H1 (cell line): Measurements from ENCODE around the gene NUP98. TPM values are rescaled to one million over a fixed set of nuclear protein-coding genes. Genes with fewer than 3 reads are reported as not detected.

ENCODE experiments used
- ASH2L ChIP-seq: fragments of 200-600, 300-600 bp; sonication (generic); IDR thresholded peaks from one replicate; pipeline ENCODE4 v1.7.1; 2017; ENCODE audit warnings: low read length
- CBX5 ChIP-seq: fragments of 300-800, 300-1000 bp; sonication (generic); IDR thresholded peaks from 2 replicates; pipeline ENCODE4 v1.7.1; 2016; ENCODE audit warnings: antibody characterized with exemption, low read length, low read depth
- CEBPB ChIP-seq: IDR thresholded peaks from 2 replicates; pipeline ENCODE4 v1.6.1; 2012; ENCODE audit warnings: low read depth, low read length
- EZH2 ChIP-seq: fragments of 200-600 bp; sonication (generic); IDR thresholded peaks from 2 replicates; pipeline ENCODE4 v1.7.1; 2012; ENCODE audit warnings: low read depth, mild to moderate bottlenecking, moderate library complexity, low read length, inconsistent platforms; ENCODE audit not compliant: severe bottlenecking
- HDAC2 ChIP-seq, 2 experiments: fragments of 300-600 bp in 1 of 2; sonication (generic) in 1 of 2; IDR thresholded peaks; 2 replicates each; pipeline ENCODE4 v1.6.1; 2011 to 2012; ENCODE audit warnings: low read depth in 2 of 2, low read length in 2 of 2, mild to moderate bottlenecking in 2 of 2, moderate library complexity in 2 of 2, borderline replicate concordance in 1 of 2, inconsistent platforms in 1 of 2
- PHF8 ChIP-seq: fragments of 200-600 bp; sonication (generic); conservative IDR thresholded peaks from 2 replicates; pipeline ENCODE4 v1.7.1; 2012; ENCODE audit warnings: low read depth, mild to moderate bottlenecking, inconsistent platforms, low read length, moderate library complexity
- RNF2 ChIP-seq: fragments of 200-900, 300-1000 bp; sonication (generic); IDR thresholded peaks from 2 replicates; pipeline ENCODE4 v1.7.1; 2016; ENCODE audit warnings: borderline replicate concordance, low read depth, mild to moderate bottlenecking, antibody characterized with exemption, low read length; ENCODE audit not compliant: poor library complexity, severe bottlenecking; ENCODE audit errors: missing control alignments
- SAP30 ChIP-seq: fragments of 300-600 bp; sonication (generic); IDR thresholded peaks from 2 replicates; pipeline ENCODE4 v1.7.1; 2012; ENCODE audit warnings: low read length, moderate library complexity, mild to moderate bottlenecking, inconsistent platforms; ENCODE audit not compliant: insufficient read depth, insufficient replicate concordance
- polyA plus RNA-seq, 7 experiments: library from polyadenylated mRNA; depleted of rRNA in 3 of 7; stranded (reverse) in 5 of 7; unstranded in 2 of 7; fragments of >200 nt in 5 of 7; fragments of 200-250 nt in 2 of 7; gene quantifications; 1 replicate in 5 of 7; 2 replicates in 1 of 7; 4 replicates in 1 of 7; pipeline versions ENCODE4 v1.2.1 to v1.2.3, GENCODE V29; 2011 to 2013; ENCODE audit warnings: missing spikeins in 2 of 7, mixed read lengths in 2 of 7
- total RNA-seq: library from RNA; stranded (reverse); fragmentation: NEBNext Ultra II Directional; extraction: Animal tissue kit (Norgen Biotek cat#: 25700); gene quantifications from 2 replicates; pipeline ENCODE4 v1.2.1, GENCODE V29; 2021
- TF ChIP-seq, protein P1 (sequence below), 3 experiments: IDR thresholded peaks; 1 replicate in 2 of 3; 2 replicates in 1 of 3; pipeline versions ENCODE4 v1.5.1 to v1.6.1; 2011; ENCODE audit warnings: low read length in 3 of 3, mild to moderate bottlenecking in 3 of 3, inconsistent platforms in 2 of 3, low read depth in 1 of 3, moderate library complexity in 1 of 3; ENCODE audit not compliant: insufficient read depth in 1 of 3; ENCODE audit errors: control extremely low read depth in 1 of 3

The NUP98 gene
- total and polyA plus RNA-seq, 2 of the 8 experiments (the other 6 are each of a cell fraction or from before 2014, with no cell fraction given), result 98.6 to 261 TPM

DNA sequence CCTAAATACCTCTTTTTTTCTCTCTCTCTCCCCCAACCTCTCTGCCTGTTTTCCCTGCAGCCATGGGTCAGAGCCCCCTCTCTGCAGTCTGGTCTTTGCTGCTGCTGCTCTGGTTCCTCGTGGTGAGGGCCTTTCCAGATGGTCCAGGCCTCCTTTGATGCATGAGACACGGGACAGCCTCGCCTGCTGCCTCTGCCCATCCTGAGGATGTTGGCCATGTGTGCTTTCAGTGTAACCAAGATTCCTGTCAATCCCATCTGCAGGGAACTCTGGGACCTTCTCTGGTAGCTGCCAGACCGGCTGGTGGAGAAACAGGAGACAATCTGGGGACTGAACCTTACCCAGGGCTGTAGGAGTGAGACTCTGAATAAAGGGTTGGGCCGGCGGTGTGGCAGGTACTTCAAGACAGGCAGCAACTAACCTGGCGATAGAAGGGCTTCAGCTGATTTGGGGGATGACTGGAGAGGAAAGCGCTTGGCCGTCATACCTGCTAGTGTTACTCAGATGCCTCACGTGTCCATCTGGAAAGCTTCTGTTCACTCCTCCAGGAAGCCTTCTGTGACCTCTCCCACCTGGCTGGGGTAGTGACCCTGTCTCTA, 133.2 kb downstream of the NUP98 start (continued):
- no peak for TF ChIP-seq HDAC2 (IDR thresholded peaks at IDR 0.05; ENCODE audit: borderline replicate concordance in 1 of 2, low read depth in 2 of 2, low read length in 2 of 2)
- TF ChIP-seq ASH2L, result no peak
- TF ChIP-seq EZH2, result no peak
- TF ChIP-seq, protein P1, sequence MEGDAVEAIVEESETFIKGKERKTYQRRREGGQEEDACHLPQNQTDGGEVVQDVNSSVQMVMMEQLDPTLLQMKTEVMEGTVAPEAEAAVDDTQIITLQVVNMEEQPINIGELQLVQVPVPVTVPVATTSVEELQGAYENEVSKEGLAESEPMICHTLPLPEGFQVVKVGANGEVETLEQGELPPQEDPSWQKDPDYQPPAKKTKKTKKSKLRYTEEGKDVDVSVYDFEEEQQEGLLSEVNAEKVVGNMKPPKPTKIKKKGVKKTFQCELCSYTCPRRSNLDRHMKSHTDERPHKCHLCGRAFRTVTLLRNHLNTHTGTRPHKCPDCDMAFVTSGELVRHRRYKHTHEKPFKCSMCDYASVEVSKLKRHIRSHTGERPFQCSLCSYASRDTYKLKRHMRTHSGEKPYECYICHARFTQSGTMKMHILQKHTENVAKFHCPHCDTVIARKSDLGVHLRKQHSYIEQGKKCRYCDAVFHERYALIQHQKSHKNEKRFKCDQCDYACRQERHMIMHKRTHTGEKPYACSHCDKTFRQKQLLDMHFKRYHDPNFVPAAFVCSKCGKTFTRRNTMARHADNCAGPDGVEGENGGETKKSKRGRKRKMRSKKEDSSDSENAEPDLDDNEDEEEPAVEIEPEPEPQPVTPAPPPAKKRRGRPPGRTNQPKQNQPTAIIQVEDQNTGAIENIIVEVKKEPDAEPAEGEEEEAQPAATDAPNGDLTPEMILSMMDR (IDR thresholded peaks at IDR 0.05; ENCODE audit: control extremely low read depth in 1 of 3, insufficient read depth in 1 of 3, low read depth in 1 of 3, low read length in 3 of 3), result no peak
- no peak for TF ChIP-seq PHF8
- TF ChIP-seq RNF2, result no peak
- no peak for TF ChIP-seq CBX5
- no peak for TF ChIP-seq SAP30
- no peak for TF ChIP-seq CEBPB
